SK-N-SH treated with all-trans-retinoic acid at 6 μM for 48 hours (cell line): Measurements from ENCODE around the gene AGAP2.

Source experiments
- BACH2 ChIP-seq: fragments of 250-450 bp; sonication (Bioruptor Pico); IDR thresholded peaks from 2 replicates; pipeline ENCODE4 v1.9.0; 2021; ENCODE audit warnings: mild to moderate bottlenecking, borderline replicate concordance
- CREB5 ChIP-seq: fragments of 250-450 bp; sonication (Bioruptor Pico); IDR thresholded peaks from 2 replicates; pipeline ENCODE4 v1.5.1; 2020; ENCODE audit warnings: low read depth, mild to moderate bottlenecking, moderate library complexity
- CSRNP3 ChIP-seq: fragments of 250-450 bp; sonication (Bioruptor Pico); IDR thresholded peaks from 2 replicates; pipeline ENCODE4 v1.5.1; 2021; ENCODE audit warnings: mild to moderate bottlenecking, moderate library complexity
- ESRRG ChIP-seq: fragments of 250-450 bp; sonication (Bioruptor Pico); IDR thresholded peaks from 2 replicates; pipeline ENCODE4 v1.6.1; 2021; ENCODE audit warnings: mild to moderate bottlenecking
- ISL1 ChIP-seq: fragments of 250-450 bp; sonication (Bioruptor Pico); IDR thresholded peaks from 2 replicates; pipeline ENCODE4 v2.1.2; 2022; ENCODE audit warnings: mild to moderate bottlenecking, moderate library complexity
- PATZ1 ChIP-seq: fragments of 250-450 bp; sonication (Bioruptor Pico); IDR thresholded peaks from 2 replicates; pipeline ENCODE4 v1.8.0; 2020; ENCODE audit warnings: mild to moderate bottlenecking, moderate library complexity, borderline replicate concordance
- RARB ChIP-seq: fragments of 250-450 bp; sonication (Bioruptor Pico); IDR thresholded peaks from 2 replicates; pipeline ENCODE4 v1.8.0; 2021; ENCODE audit warnings: mild to moderate bottlenecking, moderate library complexity
- SNAI2 ChIP-seq: fragments of 250-450 bp; sonication (Bioruptor Pico); IDR thresholded peaks from 2 replicates; pipeline ENCODE4 v1.5.0; 2020; ENCODE audit warnings: mild to moderate bottlenecking, moderate library complexity
- ZC3H10 ChIP-seq: fragments of 250-450 bp; sonication (Bioruptor Pico); IDR thresholded peaks from 2 replicates; pipeline ENCODE4 v1.5.1; 2021; ENCODE audit warnings: mild to moderate bottlenecking, moderate library complexity
- ZFP3 ChIP-seq: fragments of 250-450 bp; sonication (Bioruptor Pico); IDR thresholded peaks from 2 replicates; pipeline ENCODE4 v1.5.0; 2020; ENCODE audit warnings: mild to moderate bottlenecking, moderate library complexity
- ZNF565 ChIP-seq: fragments of 450-650 bp; formaldehyde crosslinking; conservative IDR thresholded peaks from 2 replicates; pipeline ENCODE4 v1.5.0; 2020; ENCODE audit warnings: low read depth, mild to moderate bottlenecking, moderate library complexity

- TF ChIP-seq PATZ1 (CRISPR knock-in tag) (no peak), ZC3H10 (CRISPR knock-in tag) (no peak), RARB (CRISPR knock-in tag) (no peak), ISL1 (CRISPR knock-in tag) (no peak), BACH2 (no peak), ZFP3 (CRISPR knock-in tag) (no peak), ESRRG (CRISPR knock-in tag) (no peak), SNAI2 (CRISPR knock-in tag) (no peak), CSRNP3 (no peak), CREB5 (CRISPR knock-in tag) (no peak), ZNF565 (CRISPR knock-in tag) (no peak)
These were observed 11.4 kb downstream of the AGAP2 start for GRCh38 chr12:57726884-57727757.
